ENCODE measurements around the gene PCA3.

The PCA3 gene

GRCh38 chr9:76751001-76751400, 13.2 kb upstream of the PCA3 start:
- Histone ChIP-seq H3K36me3 (ENCODE audit: control insufficient read depth in 5 of 5, insufficient read depth in 5 of 5, low read length in 5 of 5) (no peaks in the 10 kb centered on the region), H3K27me3 (ENCODE audit: control insufficient read depth in 5 of 5, insufficient read depth in 4 of 5, low read length in 5 of 5) (no peaks in the 10 kb centered on the region), H3K4me1 (ENCODE audit: control insufficient read depth in 5 of 5, insufficient read depth in 5 of 5, low read length in 5 of 5) (no peaks in the 10 kb centered on the region), H3K9me3 (ENCODE audit: control insufficient read depth in 5 of 5, low read length in 5 of 5) (no peaks in the 10 kb centered on the region), H3K4me3 (ENCODE audit: low read depth in 1 of 5, low read length in 5 of 5) (no peak overlapping the region), H3K27ac (ENCODE audit: low read depth, low read length) (no peak overlapping the region), H3K9ac (ENCODE audit: low read length in 5 of 5) (no peak overlapping the region)

- Histone ChIP-seq H3K9ac (ENCODE audit: low read length in 5 of 5) (no peak overlapping the region), H3K36me3 (ENCODE audit: control insufficient read depth in 5 of 5, insufficient read depth in 5 of 5, low read length in 5 of 5) (no peaks in the 10 kb centered on the region), H3K9me3 (ENCODE audit: control insufficient read depth in 5 of 5, low read length in 5 of 5) (no peaks in the 10 kb centered on the region), H3K27ac (ENCODE audit: low read depth, low read length) (no peak overlapping the region), H3K27me3 (ENCODE audit: control insufficient read depth in 5 of 5, insufficient read depth in 4 of 5, low read length in 5 of 5) (no peaks in the 10 kb centered on the region), H3K4me3 (ENCODE audit: low read depth in 1 of 5, low read length in 5 of 5) (no peak overlapping the region), H3K4me1 (ENCODE audit: control insufficient read depth in 5 of 5, insufficient read depth in 5 of 5, low read length in 5 of 5) (peaks cover 0 to 4% (median 0%) of the 10 kb centered on the region in 5 donors)
These were observed 8.0 kb upstream of the PCA3 start for GRCh38 chr9:76756268-76756640.

GRCh38 chr9:76756941-76757673, 7.1 kb upstream of the PCA3 start:
- peaks cover 0 to 8% (median 0%) of the 10 kb centered on the region in 5 donors for H3K4me1 ChIP-seq (ENCODE audit: control insufficient read depth in 5 of 5, insufficient read depth in 5 of 5, low read length in 5 of 5)
- H3K36me3 ChIP-seq (ENCODE audit: control insufficient read depth in 5 of 5, insufficient read depth in 5 of 5, low read length in 5 of 5), result no peaks in the 10 kb centered on the region
- H3K9me3 ChIP-seq (ENCODE audit: control insufficient read depth in 5 of 5, low read length in 5 of 5), result no peaks in the 10 kb centered on the region
- H3K4me3 ChIP-seq (ENCODE audit: low read depth in 1 of 5, low read length in 5 of 5), result no peak overlapping the region
- no peak overlapping the region for H3K27ac ChIP-seq (ENCODE audit: low read depth, low read length)
- H3K27me3 ChIP-seq (ENCODE audit: control insufficient read depth in 5 of 5, insufficient read depth in 4 of 5, low read length in 5 of 5), result no peaks in the 10 kb centered on the region
- H3K9ac ChIP-seq (ENCODE audit: low read length in 5 of 5), result no peak overlapping the region

GRCh38 chr9:76758476-76758875, 5.8 kb upstream of the PCA3 start:
- Histone ChIP-seq H3K9ac (ENCODE audit: low read length in 5 of 5) (no peak overlapping the region), H3K27ac (ENCODE audit: low read depth, low read length) (no peak overlapping the region), H3K27me3 (ENCODE audit: control insufficient read depth in 5 of 5, insufficient read depth in 4 of 5, low read length in 5 of 5) (no peaks in the 10 kb centered on the region), H3K4me3 (ENCODE audit: low read depth in 1 of 5, low read length in 5 of 5) (no peak overlapping the region), H3K4me1 (ENCODE audit: control insufficient read depth in 5 of 5, insufficient read depth in 5 of 5, low read length in 5 of 5) (peaks cover 0 to 8% (median 0%) of the 10 kb centered on the region in 5 donors), H3K36me3 (ENCODE audit: control insufficient read depth in 5 of 5, insufficient read depth in 5 of 5, low read length in 5 of 5) (no peaks in the 10 kb centered on the region), H3K9me3 (ENCODE audit: control insufficient read depth in 5 of 5, low read length in 5 of 5) (no peaks in the 10 kb centered on the region)

GRCh38 chr9:76759732-76760131, 4.5 kb upstream of the PCA3 start:
- Histone ChIP-seq H3K9ac (ENCODE audit: low read length in 5 of 5) (no peak overlapping the region), H3K27me3 (ENCODE audit: control insufficient read depth in 5 of 5, insufficient read depth in 4 of 5, low read length in 5 of 5) (no peaks in the 10 kb centered on the region), H3K4me3 (ENCODE audit: low read depth in 1 of 5, low read length in 5 of 5) (no peak overlapping the region), H3K9me3 (ENCODE audit: control insufficient read depth in 5 of 5, low read length in 5 of 5) (no peaks in the 10 kb centered on the region), H3K27ac (ENCODE audit: low read depth, low read length) (no peak overlapping the region), H3K4me1 (ENCODE audit: control insufficient read depth in 5 of 5, insufficient read depth in 5 of 5, low read length in 5 of 5) (peaks cover 0 to 8% (median 0%) of the 10 kb centered on the region in 5 donors), H3K36me3 (ENCODE audit: control insufficient read depth in 5 of 5, insufficient read depth in 5 of 5, low read length in 5 of 5) (no peaks in the 10 kb centered on the region)

GRCh38 chr9:76761448-76761847, 2.8 kb upstream of the PCA3 start:
- Histone ChIP-seq H3K27ac (ENCODE audit: low read depth, low read length) (no peak overlapping the region), H3K27me3 (ENCODE audit: control insufficient read depth in 5 of 5, insufficient read depth in 4 of 5, low read length in 5 of 5) (no peaks in the 10 kb centered on the region), H3K36me3 (ENCODE audit: control insufficient read depth in 5 of 5, insufficient read depth in 5 of 5, low read length in 5 of 5) (no peaks in the 10 kb centered on the region), H3K9ac (ENCODE audit: low read length in 5 of 5) (no peak overlapping the region), H3K9me3 (ENCODE audit: control insufficient read depth in 5 of 5, low read length in 5 of 5) (no peaks in the 10 kb centered on the region), H3K4me3 (ENCODE audit: low read depth in 1 of 5, low read length in 5 of 5) (no peak overlapping the region), H3K4me1 (ENCODE audit: control insufficient read depth in 5 of 5, insufficient read depth in 5 of 5, low read length in 5 of 5) (peaks cover 0 to 5% (median 0%) of the 10 kb centered on the region in 5 donors)

- Histone ChIP-seq H3K4me1 (ENCODE audit: control insufficient read depth in 5 of 5, insufficient read depth in 5 of 5, low read length in 5 of 5) (peaks cover 0 to 5% (median 0%) of the 10 kb centered on the region in 5 donors), H3K27ac (ENCODE audit: low read depth, low read length) (no peak overlapping the region), H3K9me3 (ENCODE audit: control insufficient read depth in 5 of 5, low read length in 5 of 5) (no peaks in the 10 kb centered on the region), H3K9ac (ENCODE audit: low read length in 5 of 5) (no peak overlapping the region), H3K4me3 (ENCODE audit: low read depth in 1 of 5, low read length in 5 of 5) (no peak overlapping the region), H3K36me3 (ENCODE audit: control insufficient read depth in 5 of 5, insufficient read depth in 5 of 5, low read length in 5 of 5) (no peaks in the 10 kb centered on the region), H3K27me3 (ENCODE audit: control insufficient read depth in 5 of 5, insufficient read depth in 4 of 5, low read length in 5 of 5) (no peaks in the 10 kb centered on the region)
These were observed 1.9 kb downstream of the PCA3 start for GRCh38 chr9:76766126-76766525.

- no peaks in the 10 kb centered on the region for H3K27me3 ChIP-seq (ENCODE audit: control insufficient read depth in 5 of 5, insufficient read depth in 4 of 5, low read length in 5 of 5)
- no peaks in the 10 kb centered on the region for H3K4me1 ChIP-seq (ENCODE audit: control insufficient read depth in 5 of 5, insufficient read depth in 5 of 5, low read length in 5 of 5)
- H3K4me3 ChIP-seq (ENCODE audit: low read depth in 1 of 5, low read length in 5 of 5), result no peak overlapping the region
- no peaks in the 10 kb centered on the region for H3K36me3 ChIP-seq (ENCODE audit: control insufficient read depth in 5 of 5, insufficient read depth in 5 of 5, low read length in 5 of 5)
- H3K9ac ChIP-seq (ENCODE audit: low read length in 5 of 5), result no peak overlapping the region
- no peaks in the 10 kb centered on the region for H3K9me3 ChIP-seq (ENCODE audit: control insufficient read depth in 5 of 5, low read length in 5 of 5)
- no peak overlapping the region for H3K27ac ChIP-seq (ENCODE audit: low read depth, low read length)
These were observed 8.6 kb downstream of the PCA3 start for GRCh38 chr9:76772686-76773445.

GRCh38 chr9:76784881-76785280, 20.6 kb downstream of the PCA3 start:
- H3K27me3 ChIP-seq (ENCODE audit: control insufficient read depth in 5 of 5, insufficient read depth in 4 of 5, low read length in 5 of 5), result no peaks in the 10 kb centered on the region
- H3K4me1 ChIP-seq (ENCODE audit: control insufficient read depth in 5 of 5, insufficient read depth in 5 of 5, low read length in 5 of 5), result no peaks in the 10 kb centered on the region
- H3K9ac ChIP-seq (ENCODE audit: low read length in 5 of 5), result no peak overlapping the region
- H3K36me3 ChIP-seq (ENCODE audit: control insufficient read depth in 5 of 5, insufficient read depth in 5 of 5, low read length in 5 of 5), result no peaks in the 10 kb centered on the region
- H3K27ac ChIP-seq (ENCODE audit: low read depth, low read length), result no peak overlapping the region
- H3K4me3 ChIP-seq (ENCODE audit: low read depth in 1 of 5, low read length in 5 of 5), result no peak overlapping the region
- no peaks in the 10 kb centered on the region for H3K9me3 ChIP-seq (ENCODE audit: control insufficient read depth in 5 of 5, low read length in 5 of 5)

- H3K4me1 ChIP-seq (ENCODE audit: control insufficient read depth in 5 of 5, insufficient read depth in 5 of 5, low read length in 5 of 5), result no peaks in the 10 kb centered on the region
- no peaks in the 10 kb centered on the region for H3K27me3 ChIP-seq (ENCODE audit: control insufficient read depth in 5 of 5, insufficient read depth in 4 of 5, low read length in 5 of 5)
- H3K36me3 ChIP-seq (ENCODE audit: control insufficient read depth in 5 of 5, insufficient read depth in 5 of 5, low read length in 5 of 5), result no peaks in the 10 kb centered on the region
- no peaks in the 10 kb centered on the region for H3K9me3 ChIP-seq (ENCODE audit: control insufficient read depth in 5 of 5, low read length in 5 of 5)
- H3K27ac ChIP-seq (ENCODE audit: low read depth, low read length), result no peak overlapping the region
- H3K4me3 ChIP-seq (ENCODE audit: low read depth in 1 of 5, low read length in 5 of 5), result no peak overlapping the region
- H3K9ac ChIP-seq (ENCODE audit: low read length in 5 of 5), result no peak overlapping the region
These were observed 21.3 kb downstream of the PCA3 start for GRCh38 chr9:76785501-76785900.
